Measurements from ENCODE around the gene ST8SIA1.

ST8SIA1 gene

GRCh38 chr12:22276867-22277266 is 57.6 kb downstream of the ST8SIA1 start:
- no peak for DNase-seq

- no peak for DNase-seq
Observed at GRCh38 chr12:22276313-22276712, 58.2 kb downstream of the ST8SIA1 start.

GRCh38 chr12:22275843-22276242 is 58.7 kb downstream of the ST8SIA1 start:
- no peak for DNase-seq

GRCh38 chr12:22272335-22273151 is 62.0 kb downstream of the ST8SIA1 start:
- DNase-seq = no peak

- DNase-seq = no peak
Observed at GRCh38 chr12:22271023-22271422, 63.5 kb downstream of the ST8SIA1 start.

GRCh38 chr12:22268973-22269372 is 65.5 kb downstream of the ST8SIA1 start:
- DNase-seq = no peak

GRCh38 chr12:22268406-22268805 is 66.1 kb downstream of the ST8SIA1 start:
- DNase-seq = no peak

GRCh38 chr12:22266101-22266500 is 68.4 kb downstream of the ST8SIA1 start:
- no peak for DNase-seq

GRCh38 chr12:22264380-22264779 is 70.1 kb downstream of the ST8SIA1 start:
- DNase-seq = no peak

- DNase-seq = no peak
Observed at GRCh38 chr12:22262309-22262708, 72.2 kb downstream of the ST8SIA1 start.

GRCh38 chr12:22257100-22257499 is 77.4 kb downstream of the ST8SIA1 start:
- no peak for DNase-seq

- DNase-seq = no peak
Observed at GRCh38 chr12:22256605-22257004, 77.9 kb downstream of the ST8SIA1 start.

GRCh38 chr12:22256041-22256441 is 78.5 kb downstream of the ST8SIA1 start:
- no peak for DNase-seq

- DNase-seq = no peak
Observed at GRCh38 chr12:22255097-22255496, 79.4 kb downstream of the ST8SIA1 start.

GRCh38 chr12:22254478-22254877 is 80.0 kb downstream of the ST8SIA1 start:
- DNase-seq = no peak

- DNase-seq = no peak
Observed at GRCh38 chr12:22252057-22252456, 82.5 kb downstream of the ST8SIA1 start.

- DNase-seq = no peak
Observed at GRCh38 chr12:22250762-22251161, 83.7 kb downstream of the ST8SIA1 start.

GRCh38 chr12:22248571-22249115 is 85.9 kb downstream of the ST8SIA1 start:
- no peak for DNase-seq

GRCh38 chr12:22248121-22248520 is 86.4 kb downstream of the ST8SIA1 start:
- DNase-seq = no peak

- DNase-seq = no peak
Observed at GRCh38 chr12:22246217-22246846, 88.2 kb downstream of the ST8SIA1 start.

GRCh38 chr12:22242726-22243125 is 91.8 kb downstream of the ST8SIA1 start:
- no peak for DNase-seq

GRCh38 chr12:22238211-22238610 is 96.3 kb downstream of the ST8SIA1 start:
- DNase-seq = no peak

GRCh38 chr12:22234561-22234960 is 99.9 kb downstream of the ST8SIA1 start:
- DNase-seq = no peak

GRCh38 chr12:22231836-22232235 is 102.7 kb downstream of the ST8SIA1 start:
- DNase-seq = no peak

Measured in NCI-H1417 treated with DMSO at 0.1 percent for 48 hours (cell line).